HG02852 (cell line): ENCODE results near the gene ANXA1.

Experiments
- ATAC-seq: cut with Tn5 transposase; IDR thresholded peaks from one replicate; pipeline ENCODE4 v1.9.1; 2021; ENCODE audit warnings: mild to moderate bottlenecking, moderate library complexity; ENCODE audit not compliant: unreplicated experiment

The ANXA1 gene, protein sequence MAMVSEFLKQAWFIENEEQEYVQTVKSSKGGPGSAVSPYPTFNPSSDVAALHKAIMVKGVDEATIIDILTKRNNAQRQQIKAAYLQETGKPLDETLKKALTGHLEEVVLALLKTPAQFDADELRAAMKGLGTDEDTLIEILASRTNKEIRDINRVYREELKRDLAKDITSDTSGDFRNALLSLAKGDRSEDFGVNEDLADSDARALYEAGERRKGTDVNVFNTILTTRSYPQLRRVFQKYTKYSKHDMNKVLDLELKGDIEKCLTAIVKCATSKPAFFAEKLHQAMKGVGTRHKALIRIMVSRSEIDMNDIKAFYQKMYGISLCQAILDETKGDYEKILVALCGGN

DNA sequence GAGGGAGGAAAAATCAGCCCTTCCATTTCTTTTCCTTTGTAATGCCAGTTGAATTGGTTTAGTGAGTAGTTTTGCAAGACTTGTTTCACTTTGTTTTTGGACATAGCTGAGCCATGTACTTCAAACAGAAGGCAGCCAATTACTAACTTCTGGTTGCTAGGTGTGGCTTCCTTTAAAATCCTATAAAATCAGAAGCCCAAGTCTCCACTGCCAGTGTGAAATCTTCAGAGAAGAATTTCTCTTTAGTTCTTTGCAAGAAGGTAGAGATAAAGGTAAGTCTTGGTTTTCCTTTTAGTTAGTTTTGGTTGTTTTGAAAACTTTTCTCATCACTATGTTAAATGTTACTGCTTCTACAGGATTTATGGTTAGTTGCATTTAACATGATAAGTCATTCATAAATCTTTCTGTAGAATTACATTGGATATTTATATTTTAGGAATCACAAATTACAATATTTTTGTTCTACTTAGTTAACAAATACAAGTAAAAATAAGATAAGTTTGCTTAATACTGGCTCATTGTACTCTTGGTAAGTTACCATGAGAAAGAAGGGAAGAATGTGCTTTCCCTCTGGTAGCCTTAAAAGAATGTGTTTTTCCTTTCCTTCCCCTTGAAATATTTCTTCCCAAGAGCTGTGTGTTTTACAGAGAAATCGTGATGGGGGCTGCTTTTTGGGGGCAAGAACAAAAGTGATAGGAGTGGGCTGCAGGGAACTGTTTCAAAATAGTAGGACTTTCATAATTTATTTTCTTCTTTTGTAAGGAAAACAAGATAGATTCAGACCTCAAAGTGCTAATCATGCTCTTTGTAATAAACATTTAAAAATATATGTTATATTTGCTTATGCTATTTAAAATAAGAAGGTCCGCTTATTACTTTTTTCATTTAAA lies at the start of gene ANXA1:
Gene ANXA1, plus strand, starts transcription at position 213 of the 890 bp plus-strand sequence. CDS start 6,671 bp downstream, outside the sequence.
- no peak for ATAC-seq

- no peak for ATAC-seq
Measured at GRCh38 chr9:73104342-73104741, 47.3 kb upstream of the ANXA1 start.

- ATAC-seq, result no peak
Measured at GRCh38 chr9:73104921-73105320, 46.7 kb upstream of the ANXA1 start.

DNA sequence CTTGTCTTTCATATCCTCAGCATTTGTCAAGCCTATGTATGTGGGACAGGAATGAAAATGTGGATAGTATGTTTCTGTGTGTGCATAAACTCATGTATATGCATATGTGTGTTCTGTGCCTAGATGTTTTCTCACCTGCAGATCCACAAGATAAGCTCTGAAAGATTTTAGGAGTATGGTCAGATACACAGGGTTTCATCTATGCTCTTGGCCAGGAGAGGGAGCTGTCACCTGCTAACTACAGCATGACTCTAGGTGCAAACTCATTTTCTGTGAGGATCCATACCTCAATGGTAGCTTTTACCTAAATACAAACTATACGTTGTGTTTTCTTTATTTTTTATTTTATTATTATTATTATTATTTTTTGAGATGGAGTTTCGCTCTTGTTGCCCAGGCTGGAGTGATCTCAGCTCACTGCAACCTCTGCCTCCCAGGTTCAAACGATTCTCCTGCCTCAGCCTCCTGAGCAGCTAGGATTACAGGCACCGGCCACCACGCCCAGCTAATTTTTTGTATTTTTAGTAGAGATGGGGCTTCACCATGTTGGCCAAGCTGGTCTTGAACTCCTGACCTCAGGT lies 44.1 kb upstream of the ANXA1 start:
- peak; percentile 86 for ATAC-seq

DNA sequence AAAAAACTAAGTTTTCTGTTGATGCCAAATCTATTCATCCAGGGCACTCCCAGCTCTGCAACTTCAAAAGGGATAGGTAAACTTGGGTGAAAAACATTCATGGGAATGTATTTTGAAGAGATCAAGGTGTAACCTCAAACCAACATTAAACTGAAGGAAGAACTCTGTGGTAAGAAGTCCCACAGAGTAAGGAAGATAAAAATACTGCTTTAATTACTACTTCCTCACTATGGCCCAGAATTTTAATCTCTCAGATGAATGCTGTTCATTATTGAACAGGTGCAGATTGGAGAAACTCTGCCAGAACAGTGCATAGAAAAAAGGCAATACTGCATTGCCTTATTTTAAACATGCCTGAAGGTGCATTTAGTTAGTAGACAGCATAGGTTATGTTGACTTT lies 37.6 kb upstream of the ANXA1 start:
- ATAC-seq, result no peak

DNA sequence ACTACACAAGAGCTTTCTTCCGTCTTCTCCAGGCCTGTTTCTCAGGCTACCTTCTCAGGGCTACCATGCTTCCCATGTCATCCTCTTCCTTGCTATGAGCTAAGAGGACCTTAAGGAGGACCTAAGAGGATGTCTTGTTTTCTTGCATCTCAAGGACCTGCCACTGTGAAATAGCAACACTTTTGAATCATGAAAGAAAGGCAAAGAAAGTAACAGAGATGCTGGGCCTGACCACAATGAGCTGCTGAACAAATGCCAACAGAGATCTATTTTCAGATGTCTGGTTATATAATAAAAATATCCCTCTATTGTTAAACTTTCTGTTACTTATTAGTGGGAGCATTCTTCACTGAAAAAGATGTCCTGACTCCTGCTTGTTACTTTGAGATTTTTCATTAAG lies 36.7 kb upstream of the ANXA1 start:
- no peak for ATAC-seq

GRCh38 chr9:73116031-73116430 lies 35.6 kb upstream of the ANXA1 start:
- ATAC-seq, result no peak

GRCh38 chr9:73116880-73117279 lies 34.8 kb upstream of the ANXA1 start:
- no peak for ATAC-seq

DNA sequence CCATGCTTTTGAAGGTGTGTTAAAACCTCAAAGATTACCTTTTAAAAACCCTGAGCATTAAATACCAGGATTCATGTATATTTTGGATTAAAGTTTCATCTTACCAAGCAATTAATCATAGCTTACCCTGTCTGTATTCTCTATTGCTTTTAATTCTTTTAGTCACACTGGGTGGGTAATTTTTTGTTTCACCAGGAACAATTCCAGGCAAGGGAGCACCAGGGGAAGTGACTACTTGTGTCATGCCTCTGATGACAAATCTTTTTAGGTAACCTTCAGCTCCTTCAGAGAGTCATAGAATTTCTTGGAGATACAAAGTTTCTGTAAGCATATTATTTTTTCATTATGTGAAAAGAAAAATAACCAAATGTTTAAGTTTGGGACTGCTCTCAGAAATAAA lies 33.4 kb upstream of the ANXA1 start:
- ATAC-seq, result no peak

DNA sequence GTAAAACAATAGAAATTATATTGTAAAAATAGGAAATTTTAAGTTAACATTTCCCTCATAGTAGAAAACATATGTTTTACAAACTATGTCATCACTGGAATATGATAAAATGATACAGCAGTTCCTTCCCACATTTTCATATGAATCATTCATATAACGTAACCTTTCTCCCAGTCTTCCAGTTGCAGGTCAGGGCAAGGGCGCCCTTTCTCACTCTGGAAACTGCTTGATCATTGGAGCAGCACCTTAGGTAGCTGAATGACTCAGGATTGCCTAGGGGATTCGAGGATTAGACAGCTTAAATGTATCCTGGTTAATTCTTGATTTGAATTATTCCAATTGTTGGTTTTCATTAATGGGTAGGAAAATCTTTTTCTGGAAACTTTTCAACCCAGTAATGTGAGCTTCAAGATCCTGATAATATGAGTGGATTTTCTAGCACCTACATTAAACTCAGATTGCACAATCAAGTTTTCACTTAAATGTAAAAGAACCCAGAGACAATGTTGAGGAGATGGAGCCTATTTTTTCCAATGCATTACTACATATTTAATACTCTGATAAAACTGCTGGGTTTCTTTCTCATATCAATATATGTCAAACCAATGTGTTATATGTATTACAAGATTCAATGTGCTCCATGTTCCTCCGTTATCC lies 32.6 kb upstream of the ANXA1 start:
- ATAC-seq, result no peak

DNA sequence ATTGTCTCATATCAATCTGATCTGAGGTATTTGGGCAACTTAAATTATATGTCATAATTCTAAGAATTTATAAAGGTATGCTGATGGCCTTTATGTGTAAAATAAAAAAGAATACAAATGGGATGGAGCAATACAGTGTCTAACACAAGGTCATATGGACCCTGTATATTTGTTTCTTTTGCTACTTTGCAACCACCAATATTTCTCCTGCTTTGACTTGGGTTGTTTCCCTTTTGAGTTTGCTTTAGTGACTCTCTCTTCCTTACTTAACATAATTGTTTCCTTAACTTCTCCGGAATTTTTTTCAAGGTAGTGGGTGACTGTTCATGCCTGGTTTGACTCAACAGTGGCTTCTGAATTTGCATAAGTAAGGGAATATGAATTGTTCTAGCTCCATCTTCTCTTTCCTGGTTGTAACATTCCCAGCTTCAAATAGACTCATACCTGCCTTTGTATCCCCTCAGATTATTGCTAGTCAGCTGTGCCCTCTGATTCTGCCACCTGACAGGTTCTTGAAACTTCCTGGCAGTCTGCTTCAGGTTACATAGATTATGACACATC lies 30.2 kb upstream of the ANXA1 start:
- no peak for ATAC-seq

GRCh38 chr9:73125651-73126050 lies 26.0 kb upstream of the ANXA1 start:
- ATAC-seq, result no peak

DNA sequence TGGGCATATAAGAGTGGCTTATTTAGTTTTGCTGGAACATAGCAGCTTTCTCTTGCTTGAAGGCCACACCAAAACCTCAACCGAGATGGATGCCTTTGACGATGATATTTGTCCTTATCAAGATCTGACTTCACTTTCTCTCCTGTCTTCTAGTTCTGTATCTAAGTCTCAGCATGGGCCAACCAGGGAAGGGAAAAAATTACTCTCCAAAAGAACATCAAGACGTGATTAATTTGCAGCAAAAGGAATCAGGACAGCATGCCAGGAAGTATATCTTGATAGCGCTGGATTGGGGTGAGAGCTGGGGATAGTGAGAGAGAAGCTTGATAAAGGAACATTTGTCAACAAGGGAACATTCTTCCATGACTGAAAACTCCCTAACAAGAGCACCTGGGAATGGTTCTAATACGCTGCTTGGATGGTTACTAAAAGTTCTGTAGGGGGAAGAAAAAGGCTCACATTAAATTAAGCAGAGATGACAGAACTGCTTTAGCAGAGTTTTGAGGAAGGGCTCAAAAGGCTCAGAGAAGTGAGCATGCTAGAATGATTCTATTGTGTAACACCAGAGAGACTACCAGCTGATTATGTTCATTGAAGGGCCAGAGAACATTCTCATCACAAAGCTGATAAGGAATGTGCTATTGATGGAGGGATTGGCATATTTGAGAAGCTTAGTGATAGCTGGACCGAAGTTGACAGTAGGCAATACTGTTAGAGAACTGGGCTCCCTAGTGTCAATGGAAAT lies 21.6 kb upstream of the ANXA1 start:
- no peak for ATAC-seq

GRCh38 chr9:73131461-73131860 lies 20.2 kb upstream of the ANXA1 start:
- ATAC-seq, result no peak

- peak; percentile 89 for ATAC-seq
Measured at GRCh38 chr9:73132034-73132776, 19.5 kb upstream of the ANXA1 start.

GRCh38 chr9:73133022-73133651 lies 18.5 kb upstream of the ANXA1 start:
- no peak for ATAC-seq

DNA sequence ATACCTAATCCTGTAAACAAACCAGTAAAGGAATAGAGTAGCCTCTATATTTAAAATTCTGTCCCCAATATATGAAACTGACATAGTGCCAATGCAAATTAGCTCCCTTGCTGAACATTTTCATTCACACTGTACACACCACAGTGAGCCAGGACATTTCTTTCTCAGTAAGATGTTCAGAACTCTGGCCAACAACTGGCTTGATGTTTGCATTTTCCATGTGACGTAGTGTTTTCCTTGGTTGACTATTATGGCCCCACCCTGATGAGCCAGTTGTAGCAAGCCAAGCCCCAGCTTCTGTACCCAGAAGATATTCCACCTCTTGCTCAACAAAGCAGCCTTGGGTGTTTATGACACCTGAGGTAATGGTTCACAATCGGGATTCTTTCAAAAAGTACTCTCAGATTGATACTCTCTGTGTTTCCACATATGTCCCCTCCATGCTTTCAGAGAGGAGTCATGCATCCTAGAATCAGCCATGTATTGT lies 17.7 kb upstream of the ANXA1 start:
- peak; percentile 54 for ATAC-seq

DNA sequence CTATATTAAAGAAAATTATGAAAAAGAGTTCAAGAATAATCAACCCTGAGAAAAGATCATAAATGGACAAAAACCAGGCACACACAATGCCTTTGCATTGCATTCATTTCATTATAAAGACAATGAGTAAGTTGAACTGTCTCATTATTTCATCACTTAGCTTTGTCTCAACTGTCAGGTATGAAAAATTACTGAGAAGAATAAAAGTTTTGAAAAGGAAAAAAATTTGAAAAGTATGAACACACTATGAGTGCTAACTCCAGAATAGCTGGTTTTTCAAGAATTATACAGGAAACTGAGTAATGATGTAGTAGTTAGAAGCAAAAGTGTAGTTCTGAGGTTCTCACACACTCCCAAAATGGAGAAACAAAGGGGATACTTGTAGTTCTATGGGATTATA lies 16.3 kb upstream of the ANXA1 start:
- no peak for ATAC-seq
